GM18507 (cell line): Measurements from ENCODE around the gene DIP2C.
"Not testable (repeated sequence)": the region's sequence is repeated elsewhere in the genome, so short reads cannot be mapped to it uniquely, and the experiment has no call there.

Experiments
- DNase-seq: peaks from one replicate; pipeline ENCODE4 v3.0.0; 2011; ENCODE audit warnings: low read depth; ENCODE audit not compliant: insufficient read length; ENCODE audit errors: extremely low spot score
- FAIRE-seq: peaks from 2 replicates; lab custom pipeline; 2011; peaks lifted over from hg19 to GRCh38; lab: Jason Lieb, UNC

The DIP2C gene

DNA sequence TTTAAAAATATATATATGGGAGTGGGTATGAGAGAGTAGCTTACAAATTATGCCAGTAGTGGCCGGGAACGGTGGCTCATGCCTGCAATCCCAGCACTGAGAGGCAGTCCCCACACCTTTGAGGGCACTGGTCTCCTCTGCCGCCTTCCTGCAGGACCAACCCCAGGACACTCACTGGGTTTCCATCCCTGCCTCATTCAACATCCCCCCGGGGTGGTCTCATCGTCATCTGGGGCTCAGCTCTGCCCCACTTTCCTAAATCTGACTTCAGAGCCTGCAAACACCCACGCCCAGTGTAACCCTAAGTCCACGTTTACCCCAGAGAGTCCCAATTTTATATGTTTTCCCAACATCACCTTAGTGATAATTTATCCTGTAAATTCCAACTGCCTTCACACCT, 96.5 kb downstream of the DIP2C start:
- no peak for FAIRE-seq
- no peak for DNase-seq

DNA sequence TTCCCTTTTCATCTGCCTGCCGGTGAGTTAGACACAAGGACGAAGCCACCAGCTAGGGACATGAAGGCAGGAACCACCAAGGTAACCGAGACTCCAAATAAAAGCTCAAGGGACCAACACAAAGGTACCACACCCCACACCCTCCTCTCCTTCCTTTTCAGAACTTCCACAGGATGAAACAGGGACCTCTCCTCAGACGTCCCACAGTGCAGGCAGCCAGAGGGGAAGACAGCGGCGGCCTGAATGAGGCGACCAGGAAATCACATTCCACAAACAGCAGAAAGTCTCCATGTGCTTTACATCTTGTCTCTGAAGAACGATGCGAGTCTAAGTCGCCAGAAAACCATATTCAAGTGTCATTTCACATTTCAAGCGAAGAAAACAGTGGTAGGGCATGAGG, 97.8 kb downstream of the DIP2C start:
- DNase-seq, result no peak
- FAIRE-seq, result no peak

DNA sequence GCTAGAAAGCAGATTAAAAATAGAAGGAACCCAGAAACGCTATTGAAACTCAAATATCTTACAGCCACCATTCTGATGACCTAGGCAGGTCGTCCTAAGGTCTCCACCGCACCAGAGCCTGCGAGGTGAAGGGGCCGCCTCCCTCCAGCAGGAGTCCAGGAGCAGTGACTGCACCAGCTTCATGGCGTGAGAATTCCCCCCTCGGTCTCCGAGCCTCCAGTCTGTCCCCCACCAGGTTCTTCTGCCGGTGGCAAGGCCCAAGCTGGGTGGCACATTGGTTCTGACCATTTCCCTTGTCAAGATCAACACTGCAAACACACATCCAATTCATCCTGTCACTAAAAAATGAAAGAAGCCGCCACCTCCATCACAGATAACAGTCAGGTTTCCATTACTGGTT, 98.7 kb downstream of the DIP2C start:
- FAIRE-seq (no peak), DNase-seq (no peak)

DNA sequence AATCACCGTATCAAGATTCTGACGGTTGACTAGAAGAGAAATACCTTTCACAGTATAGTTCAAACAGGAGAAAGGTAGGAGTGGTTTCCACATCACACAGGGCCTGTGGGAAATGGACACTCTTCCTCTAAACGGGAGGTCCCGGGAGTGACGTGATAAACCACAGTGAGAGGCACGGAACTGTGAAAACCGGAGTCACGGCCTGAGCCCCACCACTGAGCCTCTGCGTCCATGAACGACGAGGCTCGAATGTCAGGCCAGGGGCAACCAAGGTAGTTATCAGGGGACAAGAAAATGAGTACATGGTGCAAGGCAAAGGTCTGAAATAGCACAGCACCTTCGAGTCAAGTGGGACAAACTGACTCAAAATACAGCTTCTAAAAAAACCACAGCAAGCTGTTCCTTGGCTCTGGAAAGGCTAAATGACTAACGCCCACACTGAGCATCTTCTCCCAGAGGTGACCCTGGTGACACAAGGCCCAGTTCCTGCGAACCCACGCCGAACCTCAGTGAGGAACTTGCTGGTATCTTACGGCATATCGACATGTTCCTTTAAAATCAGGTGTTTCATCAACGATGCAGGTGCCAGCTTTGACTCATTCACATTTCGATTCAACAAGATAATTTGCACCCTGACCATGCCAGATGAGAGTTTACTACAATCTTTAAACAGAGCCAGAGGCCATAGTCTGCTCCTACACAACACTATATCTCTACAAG, 99.3 kb downstream of the DIP2C start:
- FAIRE-seq (no peak), DNase-seq (no peak)

DNA sequence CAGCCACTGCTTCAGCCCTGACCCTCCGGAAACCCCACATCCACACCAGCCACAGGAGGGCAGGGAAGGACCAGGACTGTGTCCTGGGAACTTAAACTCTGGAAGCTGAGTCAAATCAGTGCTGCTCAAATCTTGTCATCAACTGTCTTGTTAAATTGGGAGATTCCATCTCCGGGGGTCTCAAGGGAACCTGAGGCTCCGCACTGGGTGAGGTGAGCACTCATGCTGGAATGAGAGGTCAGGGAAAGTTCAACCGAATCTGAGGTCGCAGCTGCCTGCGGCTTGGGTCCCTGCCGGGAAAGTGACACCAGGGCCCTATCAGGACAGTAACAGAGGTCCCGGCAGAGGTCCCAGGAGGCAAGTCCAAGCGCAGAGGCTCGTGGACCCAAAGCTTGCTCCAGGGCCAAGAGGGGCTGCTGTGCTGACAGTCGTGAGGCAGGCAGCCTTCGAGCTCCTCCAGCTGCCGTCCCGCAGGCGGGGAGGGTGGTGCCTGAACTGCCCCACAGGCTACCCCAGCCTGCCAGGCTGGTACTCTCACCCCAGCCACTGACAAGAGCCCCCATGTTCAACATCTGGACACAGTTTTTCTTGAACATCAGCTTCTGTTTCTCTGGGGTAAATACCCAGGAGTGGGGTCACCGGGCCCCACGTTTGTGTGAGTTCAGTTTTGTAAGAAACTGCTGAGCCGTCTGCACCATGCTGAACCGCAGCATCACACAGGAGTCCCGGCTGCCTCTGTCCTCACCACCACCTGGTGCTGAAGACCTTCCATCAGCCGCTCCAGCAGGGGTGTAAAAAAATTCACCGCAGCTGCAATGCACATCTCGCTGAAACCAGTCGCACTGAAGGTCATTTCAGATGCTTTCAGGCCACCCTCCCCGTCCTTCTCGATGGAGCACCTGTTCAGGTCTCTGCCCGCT, 101.0 kb downstream of the DIP2C start:
- DNase-seq (no peak), FAIRE-seq (no peak)

DNA sequence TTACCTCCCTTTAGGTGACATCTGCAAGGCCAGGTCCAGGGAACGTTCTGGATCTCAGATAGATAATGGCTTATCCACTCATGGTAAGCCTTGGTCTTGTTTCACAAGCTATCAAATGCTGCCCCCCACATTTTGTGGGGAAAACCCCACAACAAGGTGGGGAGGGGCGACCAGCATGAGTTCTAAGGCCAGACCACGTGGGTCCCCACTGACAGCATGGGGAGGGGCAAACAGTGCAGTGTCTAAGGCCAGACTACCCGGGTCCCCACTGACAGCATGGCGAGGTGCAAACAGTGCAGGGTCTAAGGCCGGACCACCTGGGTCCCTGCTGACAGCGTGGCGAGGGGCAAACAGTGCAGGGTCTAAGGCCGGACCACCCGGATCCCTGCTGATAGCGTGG, 102.8 kb downstream of the DIP2C start:
- FAIRE-seq (no peak), DNase-seq (no peak)

DNA sequence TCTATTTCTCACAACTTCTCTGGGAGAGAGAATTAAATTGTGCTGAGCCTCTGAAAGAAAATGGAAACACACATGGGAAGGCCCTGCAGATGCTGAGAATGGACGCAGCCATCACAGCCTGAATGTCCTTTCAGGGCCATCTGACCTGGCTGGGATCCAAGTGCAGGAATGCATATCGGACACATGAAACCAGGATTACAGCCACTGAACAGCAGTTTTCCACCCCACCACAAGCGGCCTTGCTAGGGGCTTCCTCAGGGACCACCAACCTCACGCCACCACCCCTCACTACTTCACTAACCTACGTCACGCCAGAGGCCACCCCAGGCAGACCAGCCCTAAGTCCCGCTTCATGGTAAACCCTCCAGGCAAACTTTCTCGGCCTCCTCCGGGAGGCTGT, 103.3 kb downstream of the DIP2C start:
- FAIRE-seq, result no peak
- no peak for DNase-seq

DNA sequence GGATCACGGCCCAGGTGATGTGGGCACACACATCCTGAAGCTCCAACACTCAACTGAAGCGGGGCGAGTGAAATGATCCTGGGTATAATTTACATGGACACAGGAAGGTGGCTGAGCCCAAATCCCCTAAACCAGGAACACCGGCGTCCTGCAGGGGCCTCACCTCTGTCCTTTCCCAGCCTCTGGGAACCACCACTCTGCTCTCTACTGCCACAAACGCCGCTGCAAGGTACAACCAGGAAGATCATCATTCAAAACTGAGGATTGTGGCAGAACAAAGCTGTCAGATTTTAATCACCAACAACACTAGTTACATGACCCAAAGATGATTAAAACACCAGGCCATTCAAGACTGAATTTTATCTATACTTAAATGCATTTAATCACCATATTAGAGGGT, 104.0 kb downstream of the DIP2C start:
- no peak for FAIRE-seq
- DNase-seq, result no peak

DNA sequence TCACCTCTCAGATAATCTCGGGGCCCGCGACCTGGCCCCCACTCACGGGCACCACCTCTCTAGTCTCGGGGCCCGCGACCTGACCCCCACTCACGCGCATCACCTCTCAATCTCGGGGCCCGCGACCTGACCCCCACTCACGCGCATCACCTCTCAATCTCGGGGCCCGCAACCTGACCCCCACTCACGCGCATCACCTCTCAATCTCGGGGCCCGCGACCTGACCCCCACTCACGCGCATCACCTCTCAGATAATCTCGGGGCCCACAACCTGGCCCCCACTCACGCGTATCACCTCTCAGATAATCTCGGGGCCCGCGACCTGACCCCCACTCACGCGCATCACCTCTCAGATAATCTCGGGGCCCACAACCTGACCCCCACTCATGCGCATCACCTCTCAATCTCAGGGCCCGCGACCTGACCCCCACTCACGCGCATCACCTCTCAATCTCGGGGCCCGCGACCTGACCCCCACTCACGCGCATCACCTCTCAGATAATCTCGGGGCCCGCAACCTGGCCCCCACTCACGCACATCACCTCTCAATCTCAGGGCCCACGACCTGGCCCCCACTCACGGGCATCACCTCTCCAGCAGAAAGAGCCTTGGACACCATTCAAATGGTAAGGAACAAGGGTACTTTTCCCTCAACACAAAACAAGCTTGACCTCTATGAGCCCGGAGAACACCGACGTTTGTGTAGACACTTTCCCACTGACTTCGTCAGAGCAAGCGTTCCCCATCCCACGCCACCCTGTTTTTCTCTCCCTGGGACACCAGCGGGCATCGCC, 104.8 kb downstream of the DIP2C start:
- DNase-seq, FAIRE-seq: not testable (repeated sequence)

DNA sequence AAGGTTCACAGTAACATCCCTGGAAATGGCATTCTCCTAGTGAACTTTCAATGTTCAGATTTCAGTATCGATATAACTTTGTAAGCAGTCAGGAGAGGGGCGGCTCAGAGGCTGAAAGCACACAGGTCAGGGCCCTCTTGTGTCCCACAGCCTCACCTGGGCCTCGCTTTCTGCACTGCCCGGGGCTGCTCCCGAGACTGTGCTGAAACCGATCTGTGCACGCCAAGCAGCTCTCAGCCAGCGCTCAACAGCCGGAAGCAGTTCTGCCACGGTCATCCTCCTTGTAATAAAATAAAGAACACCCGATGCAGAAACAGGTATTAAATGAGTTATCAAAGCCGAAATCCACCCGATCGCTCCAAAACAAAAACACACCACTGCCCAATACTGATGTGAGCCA, 106.0 kb downstream of the DIP2C start:
- no peak for DNase-seq
- no peak for FAIRE-seq

DNA sequence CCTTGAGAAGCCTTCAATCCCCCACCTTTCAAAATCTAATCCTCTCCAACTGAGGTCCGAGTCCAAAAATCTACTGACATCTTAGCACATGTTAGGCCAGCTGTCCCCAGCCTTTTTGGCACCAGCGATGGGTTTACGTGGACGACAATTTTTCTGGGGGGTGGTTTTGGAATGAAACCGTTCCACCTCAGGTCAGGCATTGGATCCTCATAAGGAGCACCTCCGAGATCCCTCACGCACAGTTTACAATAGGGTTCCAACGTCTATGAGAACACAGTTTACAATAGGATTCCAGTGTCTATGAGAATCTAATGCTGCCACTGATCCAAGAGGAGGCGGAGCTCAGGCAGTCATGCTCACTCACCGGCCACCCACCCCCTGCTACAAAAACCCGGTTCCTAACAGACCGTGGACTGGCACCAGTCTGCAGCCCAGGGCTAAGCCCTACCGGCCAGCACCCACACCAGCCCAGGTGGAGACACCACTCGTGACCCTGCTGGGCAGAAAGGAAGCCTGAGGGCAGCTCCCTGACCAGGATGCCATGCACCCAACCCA, 107.6 kb downstream of the DIP2C start:
- FAIRE-seq, result no peak
- no peak for DNase-seq

DNA sequence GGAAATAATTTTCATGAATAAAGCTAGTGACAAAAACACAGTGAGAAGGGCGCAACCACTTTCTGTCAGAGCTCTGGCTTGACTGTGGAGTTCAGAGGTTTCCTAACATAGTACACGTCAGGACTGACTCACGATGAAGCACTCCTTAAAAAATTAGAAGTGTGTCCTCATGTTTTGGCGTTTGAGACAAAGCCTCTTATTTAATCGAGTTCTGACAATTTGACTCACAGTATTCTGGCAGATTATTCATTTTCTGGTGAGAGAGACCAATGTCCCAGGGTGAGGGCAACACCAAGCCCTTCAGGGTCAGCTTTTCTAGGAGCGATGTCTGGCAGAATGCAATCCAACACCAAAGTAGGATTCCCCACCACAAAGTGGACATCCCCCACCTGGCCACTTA, 108.7 kb downstream of the DIP2C start:
- DNase-seq, result no peak
- FAIRE-seq, result no peak

DNA sequence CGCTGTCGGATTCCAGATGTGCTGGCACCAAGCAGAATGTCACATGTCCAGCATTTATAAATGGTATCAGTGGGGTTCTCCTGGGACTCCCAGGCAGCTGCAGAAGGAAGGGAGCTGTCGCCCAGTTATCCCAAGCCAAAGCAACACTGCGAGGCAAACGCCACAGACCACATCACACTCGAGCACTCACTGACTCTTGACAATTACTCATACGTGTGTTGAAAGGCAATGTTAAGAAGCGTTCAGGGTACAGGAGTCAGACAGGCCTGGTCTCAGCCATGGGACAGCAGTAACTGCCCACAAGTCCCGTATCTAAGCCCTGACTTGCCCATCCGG, 113.4 kb downstream of the DIP2C start:
- no peak for DNase-seq
- no peak for FAIRE-seq

DNA sequence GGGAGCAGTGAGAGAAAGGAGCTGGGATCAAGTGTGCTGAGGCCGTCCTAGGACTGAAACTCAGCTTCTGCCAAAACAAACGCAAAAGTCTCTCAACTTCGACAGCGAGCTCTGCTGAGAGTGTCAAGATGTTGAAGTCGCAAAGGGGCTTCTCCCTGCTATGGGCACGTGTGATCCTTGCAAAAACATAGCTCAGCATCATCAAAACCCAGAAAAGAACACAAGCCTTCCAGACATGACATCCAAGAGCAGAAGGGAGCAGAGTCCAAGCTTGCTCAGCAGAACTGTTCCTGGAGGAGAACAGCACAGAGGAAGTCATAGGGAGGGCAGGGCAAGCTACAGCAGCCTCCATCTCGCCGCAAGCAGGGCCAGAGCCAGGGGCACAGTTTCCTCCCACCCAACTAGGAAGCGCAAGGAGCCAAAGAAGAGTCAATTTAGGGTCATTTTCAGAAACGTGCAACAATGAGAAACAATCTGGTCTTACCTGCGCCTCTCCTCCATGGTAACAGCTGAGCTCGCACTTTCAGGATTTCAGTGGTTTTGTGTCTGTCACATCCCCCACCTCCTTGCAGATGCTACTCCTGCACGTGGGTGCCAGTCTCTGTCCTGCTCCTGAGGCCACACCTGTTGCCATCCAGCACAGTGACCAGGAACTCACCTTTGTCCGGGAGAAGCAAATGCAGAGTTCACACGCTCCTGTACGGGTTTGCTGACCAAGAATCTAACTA, 113.9 kb downstream of the DIP2C start:
- DNase-seq (no peak), FAIRE-seq (no peak)

DNA sequence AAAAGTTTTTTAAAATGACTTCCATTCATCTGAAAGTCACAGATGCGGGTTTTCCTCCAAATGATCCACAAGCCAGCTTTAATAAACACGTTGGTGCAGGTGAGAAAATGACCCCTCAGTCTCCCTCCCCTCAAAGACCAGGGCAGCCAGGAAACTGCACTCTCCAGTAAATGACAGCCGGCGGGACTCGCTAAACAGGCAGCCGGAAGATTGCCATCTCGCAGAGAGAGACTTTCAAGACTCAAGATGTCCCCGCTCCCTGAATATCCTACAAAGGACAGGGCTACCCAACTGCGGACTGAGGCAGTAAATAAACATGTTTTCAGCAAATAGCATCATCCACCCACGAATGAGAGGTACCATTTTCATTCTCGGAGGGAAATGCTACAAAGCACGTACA, 116.8 kb downstream of the DIP2C start:
- FAIRE-seq (no peak), DNase-seq (no peak)

DNA sequence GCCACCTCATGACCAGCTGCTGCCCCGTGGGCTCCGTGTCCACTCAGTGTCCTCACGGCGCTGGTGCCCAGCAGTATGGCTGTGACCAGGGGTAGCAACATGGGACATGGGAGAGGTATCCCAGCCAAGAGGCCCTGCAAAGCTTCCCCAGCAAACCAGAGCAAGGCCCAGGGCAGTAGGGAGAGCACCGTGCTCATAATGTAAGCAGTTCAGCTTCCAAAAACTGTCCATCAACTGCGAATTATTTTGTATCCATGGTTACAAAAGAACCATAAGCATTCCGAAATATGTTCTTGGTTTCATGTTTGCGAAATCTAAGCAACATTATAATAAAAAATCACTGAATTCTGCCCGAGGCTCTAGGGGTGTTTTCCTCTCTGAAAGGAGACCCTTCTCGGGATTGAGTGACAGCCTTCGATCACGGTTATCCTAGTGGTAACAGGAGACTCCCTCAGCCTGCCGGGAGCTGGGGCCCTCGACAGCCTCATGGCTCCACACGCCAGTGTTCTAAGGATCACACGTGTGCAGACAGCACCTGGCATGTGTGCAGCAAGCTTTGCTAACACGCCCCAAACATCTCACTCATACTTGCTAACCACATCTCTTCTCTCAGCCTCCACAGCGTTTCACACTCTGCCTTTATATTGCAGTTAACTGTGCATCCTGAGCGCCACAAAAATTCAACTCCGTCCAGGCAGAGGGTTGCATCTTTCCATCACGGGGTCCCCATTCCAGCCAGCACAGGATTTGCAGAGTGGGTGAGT, 117.6 kb downstream of the DIP2C start:
- no peak for FAIRE-seq

DNA sequence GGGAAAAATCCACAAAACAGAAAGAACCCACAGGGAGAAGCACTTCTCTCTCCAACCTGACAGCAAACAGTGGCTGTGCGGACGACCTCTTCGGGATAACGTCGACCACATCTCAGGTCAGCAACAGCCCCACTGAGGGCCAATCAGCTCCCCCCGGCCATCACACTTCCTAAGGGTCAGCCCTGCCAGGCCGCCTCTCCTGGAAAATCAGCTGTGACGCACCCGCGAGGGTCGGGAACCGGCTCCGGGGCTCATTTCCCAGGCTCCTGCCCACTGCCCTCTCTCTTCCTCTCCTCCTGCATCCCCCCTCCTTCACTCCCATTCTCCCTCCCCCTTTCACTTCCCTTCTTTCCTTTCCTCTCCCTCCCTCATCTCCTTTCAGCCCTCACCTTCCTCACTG, 118.3 kb downstream of the DIP2C start:
- FAIRE-seq, result no peak
- no peak for DNase-seq

More for the DNA sequence above, 117.6 kb downstream of the DIP2C start:
- no peak for DNase-seq

DNA sequence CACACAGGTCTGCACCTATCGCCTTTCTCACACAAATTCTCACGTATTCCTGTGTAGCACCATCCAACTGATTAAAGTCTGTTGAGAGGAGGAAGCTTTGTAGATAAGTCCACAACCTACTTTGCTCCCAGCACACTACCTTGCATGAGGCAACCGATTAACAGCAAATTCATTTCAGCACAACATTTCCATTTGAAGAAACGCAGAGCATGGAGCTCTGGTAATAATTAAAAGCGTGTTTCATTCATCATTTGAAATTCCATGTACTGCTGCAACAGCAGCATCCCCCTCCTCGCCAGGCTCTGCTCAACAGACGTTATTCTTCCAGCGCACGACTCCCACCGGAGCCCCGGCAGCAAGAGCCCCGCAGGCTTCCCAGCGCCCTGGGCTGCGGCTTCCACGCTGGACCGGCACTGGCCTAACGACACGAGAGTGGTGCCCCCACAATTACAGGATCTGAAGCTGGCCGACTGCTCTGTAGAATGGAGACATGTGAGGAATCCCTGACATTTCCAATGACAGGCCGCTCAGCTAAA, 118.8 kb downstream of the DIP2C start:
- DNase-seq (no peak), FAIRE-seq (no peak)
